Germinal center (tissue), 1 donor: ENCODE measurements around the gene EMID1.
"Not testable (repeated sequence)": the region's sequence is repeated elsewhere in the genome, so short reads cannot be mapped to it uniquely, and the experiment has no call there.

Source experiments
- DNase-seq: peaks from one replicate; pipeline ENCODE4 v3.0.0; 2012; ENCODE audit warnings: mixed read lengths, low spot score

The EMID1 gene

DNA sequence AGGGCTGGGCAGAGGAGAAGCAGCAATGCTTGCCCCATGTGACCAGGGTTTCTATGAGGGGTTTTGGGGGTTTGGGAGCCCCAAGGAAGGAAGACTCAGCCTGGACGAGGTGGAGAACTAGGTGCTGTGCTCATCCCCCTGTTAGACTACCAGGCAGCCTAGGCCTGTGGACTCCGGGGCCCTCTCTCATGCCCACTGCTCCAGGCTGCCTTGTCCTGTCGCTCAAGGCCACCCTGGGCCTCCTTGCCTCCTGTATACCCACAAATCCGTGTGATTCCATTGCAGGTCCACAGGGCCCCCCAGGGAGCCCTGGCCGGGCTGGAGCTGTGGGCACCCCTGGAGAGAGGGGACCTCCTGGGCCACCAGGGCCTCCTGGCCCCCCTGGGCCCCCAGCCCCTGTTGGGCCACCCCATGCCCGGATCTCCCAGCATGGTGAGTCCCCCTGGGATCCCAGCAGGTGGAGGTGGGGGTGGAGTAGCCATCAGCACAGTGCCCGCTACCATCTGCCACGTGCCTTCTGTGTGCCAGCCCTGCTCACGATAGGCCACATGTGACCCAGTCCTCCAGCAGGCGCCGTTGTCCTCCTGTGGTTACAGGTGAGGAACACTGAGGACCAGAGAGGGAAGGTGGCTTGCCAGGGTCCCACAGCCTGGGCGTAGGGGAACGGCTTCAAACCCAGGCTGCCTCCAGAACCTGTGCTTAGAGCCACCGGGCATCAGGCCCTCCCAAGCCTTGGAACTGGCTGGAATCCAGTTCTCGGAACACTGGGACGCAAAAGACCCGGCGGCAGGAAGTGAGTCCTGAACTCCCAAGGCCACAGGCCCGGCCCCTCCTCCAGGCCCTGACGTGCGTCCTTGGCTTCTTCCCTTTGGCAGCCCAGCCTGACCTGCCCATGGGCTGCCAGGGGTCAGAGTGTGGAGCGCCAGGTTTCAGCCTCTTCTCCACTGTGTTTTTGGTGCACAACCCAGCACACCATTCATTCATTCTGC lies 26.6 kb downstream of the EMID1 start:
- no peak for DNase-seq

DNA sequence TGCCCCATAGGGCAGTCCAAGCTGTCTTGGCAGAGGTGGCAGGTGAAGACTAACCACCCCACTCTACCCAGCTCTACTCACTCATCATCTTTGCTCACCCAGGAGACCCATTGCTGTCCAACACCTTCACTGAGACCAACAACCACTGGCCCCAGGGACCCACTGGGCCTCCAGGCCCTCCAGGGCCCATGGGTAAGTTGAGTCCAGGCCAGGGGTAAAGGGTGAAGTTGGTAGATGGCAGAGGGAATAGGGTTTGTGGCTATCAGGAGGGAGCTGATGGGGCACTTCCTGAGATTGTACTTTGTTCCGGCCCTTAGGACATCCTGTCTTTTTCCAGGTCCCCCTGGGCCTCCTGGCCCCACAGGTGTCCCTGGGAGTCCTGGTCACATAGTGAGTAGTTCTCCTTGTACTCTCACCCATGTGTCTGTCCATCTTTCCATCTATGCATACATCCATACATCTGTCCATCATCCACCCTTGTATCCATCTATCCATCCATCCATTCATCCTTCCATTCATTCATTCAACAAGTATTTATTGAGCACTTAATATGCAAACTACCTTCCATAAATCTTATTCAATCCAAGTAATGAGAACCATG lies 27.7 kb downstream of the EMID1 start:
- DNase-seq: no peak

DNA sequence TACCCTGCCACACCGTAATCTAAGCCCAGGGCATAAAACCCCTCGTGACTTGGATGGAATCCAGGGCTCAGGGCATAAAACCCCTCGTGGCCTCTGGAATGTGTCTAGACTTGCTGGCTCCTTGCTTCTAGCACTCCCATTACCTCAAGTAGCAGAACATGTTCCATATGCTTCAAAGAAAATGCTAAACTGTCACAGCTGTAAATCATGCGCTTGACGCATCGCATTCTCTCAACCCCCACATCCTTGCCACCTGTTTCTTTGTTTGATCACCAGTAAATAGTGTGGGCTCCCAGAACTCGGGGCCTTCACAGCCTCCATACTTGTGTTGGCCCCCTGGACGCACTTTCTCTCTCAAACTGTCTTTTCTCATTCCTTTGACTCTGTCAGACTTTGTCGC lies 34.8 kb downstream of the EMID1 start:
- DNase-seq: not testable (repeated sequence)

DNA sequence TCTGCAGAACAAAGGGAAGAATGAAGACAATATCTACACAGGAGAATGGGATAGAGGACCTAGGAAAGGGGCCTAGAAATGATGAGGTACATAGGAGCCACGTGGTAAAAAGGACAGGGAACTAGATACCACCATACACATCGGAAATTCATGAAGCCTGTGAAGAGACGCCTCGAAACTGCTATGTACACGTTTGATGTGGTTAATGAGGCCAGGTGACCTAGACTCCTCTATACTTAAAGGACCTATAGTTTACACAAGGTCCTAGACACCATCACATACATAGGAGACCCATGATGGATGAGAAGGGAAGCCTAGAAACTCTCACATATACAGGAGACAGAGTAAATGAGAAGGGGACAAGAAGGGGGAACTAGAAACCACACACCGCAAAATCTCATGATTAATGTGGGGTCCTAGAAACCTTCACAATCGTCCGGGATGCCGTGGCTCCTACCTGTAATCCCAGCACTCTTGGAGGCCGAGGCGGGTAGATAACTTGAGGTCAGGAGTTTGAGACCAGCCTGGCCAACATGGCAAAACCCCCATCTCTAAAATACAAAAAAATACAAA lies 38.3 kb downstream of the EMID1 start:
- DNase-seq: no peak

DNA sequence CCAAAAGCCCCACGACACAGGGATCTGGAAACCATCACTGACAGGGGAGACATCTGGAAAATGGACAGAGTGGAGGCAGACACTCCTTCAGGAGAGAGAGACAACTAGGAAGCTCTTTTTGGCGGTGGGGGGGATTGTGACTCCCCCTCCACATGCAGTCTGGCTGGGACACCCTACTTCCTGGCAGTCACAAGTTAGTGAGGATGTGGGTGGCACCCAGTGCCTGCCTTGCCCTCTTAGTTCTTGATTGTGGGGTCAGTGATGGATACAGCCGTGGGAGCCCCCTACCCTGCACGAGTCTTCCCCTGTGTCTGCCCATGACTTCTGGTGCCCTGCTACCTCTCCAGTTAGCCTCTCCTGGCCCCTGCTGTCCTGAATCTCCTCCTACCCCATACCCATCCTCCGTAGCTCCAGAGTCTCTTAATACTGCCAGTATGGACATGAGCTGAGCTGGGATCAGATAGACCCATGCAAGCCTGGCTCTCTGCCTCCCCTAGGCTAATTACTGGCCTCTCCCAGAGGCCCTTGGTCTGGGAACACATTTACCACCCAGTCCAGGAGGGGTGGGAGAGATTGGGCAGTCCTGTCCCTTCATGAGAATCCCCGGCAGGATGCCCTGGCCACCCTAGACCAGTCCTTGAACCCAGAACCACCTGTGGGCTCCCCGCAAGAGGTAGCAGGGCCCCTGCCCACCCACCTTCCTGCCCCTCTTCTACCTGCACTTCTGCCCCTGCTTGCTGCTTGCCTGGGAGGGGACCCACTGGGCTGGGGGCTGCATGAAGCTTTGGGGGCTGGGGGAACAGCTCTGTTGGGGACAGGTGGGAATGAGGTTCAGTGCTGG lies 39.3 kb downstream of the EMID1 start:
- DNase-seq: no peak

DNA sequence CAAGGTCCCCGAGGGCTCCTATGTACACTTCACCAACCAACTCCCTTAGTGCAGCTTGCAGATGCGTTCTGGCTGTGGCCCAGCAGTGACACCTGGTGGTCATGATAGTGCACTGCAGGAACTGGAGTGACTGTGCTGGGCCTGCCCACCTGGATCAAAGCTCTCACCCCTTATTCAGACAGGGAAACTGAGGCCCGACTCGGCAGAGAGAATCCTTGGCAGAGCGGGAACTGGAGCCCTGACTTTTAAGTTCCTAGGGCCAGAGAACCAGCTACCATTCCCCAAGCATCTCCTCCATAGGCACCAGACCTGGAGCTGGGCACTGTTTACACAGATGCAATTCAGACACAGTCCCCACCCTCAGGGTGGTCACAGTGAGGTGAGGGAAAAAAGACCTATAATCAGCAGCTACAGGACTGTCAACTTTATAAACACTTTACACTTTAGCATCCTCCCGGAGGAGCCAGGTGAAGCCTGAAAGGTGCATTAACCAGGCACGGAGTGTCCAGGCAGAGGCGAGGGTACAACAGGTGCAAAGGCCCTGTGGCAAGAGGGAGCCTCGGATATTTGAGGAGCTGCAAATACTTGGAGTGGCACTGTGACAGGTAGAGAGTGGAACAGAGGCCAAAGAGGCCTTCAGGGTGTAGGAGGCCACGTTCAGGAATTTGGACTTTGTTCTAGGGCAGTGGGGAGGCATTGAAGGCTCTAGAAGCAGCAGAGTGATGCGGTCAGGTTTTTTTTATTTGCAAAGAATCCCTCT lies 40.1 kb downstream of the EMID1 start:
- DNase-seq: peak; percentile 73

DNA sequence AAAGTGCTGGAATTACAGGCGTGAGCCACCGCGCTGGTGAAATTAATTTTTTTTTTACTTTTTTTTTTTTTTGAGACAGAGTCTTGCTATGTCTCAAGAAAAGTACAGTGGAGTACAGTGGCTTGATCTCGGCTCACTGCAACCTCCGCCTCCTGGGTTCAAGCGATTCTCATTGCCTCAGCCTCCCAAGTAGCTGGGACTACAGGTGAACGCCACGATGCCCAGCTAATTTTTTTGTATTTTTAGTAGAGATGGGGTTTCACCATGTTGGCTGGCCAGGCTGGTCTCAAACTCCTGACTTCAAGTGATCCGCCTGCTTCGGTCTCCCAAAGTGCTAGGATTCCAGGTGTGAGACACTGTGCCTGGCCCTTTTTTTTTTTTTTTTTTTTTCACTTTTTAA lies 42.2 kb downstream of the EMID1 start:
- not testable (repeated sequence) for DNase-seq

DNA sequence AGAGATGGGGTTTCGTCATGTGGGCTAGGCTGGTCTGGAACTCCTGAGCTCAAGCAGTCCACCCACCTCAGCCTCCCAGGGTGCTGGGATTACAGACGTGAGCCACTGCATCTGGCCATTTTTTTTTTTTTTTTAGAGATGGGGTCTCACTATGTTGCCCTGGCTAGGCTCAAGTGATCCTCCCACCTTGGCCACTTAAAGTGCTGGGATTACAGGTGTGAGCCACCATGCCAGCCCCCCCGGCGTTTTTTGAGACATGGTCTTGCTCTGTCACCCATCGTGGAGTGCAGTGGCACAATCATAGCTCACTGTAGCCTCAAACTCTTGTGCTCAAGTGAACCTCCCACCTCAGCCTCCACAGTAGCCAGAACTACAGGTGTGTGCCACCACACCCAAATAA lies 45.6 kb downstream of the EMID1 start:
- no peak for DNase-seq

DNA sequence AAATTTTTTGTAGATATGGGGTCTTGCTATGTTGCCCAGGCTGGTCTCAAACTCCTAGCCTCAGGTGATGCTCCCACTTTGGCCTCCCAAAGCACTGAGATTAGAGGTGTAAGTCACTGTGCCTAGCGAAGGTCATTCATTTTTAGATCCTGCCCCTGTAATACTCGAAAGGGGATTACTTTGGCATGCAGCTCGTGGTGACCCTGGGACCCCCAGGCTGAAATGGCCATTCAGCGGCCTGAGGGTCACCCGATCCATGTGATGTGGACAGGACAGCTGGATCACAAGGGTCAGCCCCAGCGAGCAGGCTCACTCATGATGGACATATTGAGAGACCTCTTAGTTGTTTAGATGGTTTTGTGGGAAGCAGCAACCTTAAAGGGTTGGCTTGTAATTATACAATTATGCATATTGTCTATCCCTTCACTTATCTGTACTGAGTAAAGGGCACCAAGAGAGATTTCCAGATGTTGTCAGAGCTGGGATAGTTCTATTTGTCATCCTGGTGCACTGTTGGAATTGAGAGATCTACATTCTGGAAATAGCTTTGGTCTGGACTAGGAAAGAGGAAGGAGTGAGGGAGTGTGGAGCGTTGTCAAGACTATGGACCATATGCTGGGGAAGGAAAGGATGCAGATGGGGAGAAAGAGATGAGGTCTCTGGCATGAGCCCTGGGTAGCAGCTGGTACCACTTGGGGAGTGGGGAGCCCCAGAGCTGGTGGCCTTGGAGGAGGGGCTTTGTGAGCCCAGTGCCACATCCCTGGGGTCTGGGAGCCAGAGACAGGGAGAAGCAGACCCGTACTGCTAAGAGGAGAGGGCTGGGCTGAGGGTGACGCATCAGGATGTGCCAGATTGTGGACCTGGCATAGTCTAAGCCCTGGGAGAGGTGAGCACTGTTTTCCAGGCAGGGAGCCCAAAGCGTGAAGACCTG lies 46.5 kb downstream of the EMID1 start:
- DNase-seq: no peak

DNA sequence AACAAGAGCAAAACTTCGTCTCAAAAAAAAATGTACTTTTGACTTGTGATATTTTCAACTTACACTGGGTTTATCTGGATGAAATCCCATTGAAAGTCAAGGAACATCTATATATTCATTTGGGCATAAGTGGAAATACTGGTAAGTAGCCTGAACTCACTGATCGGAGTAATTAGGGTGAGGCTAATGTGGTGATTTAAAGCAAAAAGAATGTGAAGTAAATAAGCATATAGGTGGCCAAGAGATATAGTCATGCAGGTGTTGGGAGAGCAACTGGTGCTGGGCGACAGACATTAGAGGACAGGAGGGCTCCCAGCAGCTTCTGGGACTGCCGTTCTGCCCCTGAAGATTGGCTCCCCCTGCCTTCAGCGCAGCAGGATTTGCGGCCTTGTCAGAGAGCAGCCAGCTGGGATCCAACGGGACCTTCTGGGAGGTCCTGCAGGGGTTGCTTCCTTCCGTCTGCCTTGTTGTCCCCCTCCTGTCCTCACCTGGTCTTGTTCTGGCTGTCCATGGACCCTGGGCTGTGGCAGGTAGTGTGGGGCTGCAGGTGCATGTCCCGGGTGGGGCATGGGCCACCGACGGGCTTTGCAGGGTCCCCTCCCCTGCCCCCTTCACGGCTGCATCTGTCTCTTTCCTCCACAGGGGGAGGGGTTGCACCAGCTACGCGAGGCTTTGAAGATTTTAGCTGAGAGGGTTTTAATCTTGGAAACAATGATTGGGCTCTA lies 48.0 kb downstream of the EMID1 start:
- DNase-seq: no peak

DNA sequence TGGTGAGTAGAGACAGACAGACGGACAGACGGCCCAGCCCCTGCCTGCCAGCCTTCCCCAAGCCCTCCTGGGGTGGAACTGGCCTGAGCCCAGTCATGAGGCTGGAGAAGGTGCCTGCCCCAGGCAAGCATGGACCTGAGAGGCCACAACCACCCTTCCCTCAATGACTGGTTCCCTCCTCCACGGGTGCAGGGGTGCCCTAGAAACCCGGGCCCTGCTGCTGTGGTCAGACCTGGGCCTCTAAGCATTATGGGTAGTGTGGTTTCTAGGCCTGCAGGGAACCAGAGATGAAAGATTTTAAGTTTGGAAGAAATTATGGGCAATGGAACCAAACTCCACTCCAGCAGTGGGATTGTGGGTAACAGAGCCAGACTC lies 48.6 kb downstream of the EMID1 start:
- no peak for DNase-seq

DNA sequence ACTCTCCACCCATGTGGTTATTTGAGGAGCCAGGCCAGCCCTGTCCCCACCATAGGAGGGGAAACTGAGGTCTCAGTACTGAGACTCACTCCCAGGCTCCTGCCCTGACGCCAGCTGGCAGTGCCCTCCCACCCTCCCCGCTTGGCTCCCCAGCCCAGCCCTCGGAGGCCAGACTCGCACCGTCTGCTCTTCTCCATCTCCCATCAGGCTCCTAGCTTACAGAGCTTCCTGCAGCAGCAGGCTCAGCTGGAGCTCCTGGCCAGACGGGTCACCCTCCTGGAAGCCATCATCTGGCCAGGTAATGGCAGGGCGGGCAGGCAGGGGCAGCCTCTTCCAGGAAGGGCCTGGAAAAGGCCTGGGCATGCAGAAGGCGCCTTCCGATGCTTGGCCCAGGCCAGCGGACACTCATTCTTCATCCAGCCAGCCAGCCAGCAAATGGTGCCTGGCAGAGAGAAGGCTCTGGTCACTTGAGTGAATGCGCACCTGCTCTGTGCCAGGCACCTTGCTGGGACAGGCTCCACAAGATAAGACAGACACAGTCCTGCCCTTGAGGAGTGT lies 49.4 kb downstream of the EMID1 start:
- DNase-seq: no peak

DNA sequence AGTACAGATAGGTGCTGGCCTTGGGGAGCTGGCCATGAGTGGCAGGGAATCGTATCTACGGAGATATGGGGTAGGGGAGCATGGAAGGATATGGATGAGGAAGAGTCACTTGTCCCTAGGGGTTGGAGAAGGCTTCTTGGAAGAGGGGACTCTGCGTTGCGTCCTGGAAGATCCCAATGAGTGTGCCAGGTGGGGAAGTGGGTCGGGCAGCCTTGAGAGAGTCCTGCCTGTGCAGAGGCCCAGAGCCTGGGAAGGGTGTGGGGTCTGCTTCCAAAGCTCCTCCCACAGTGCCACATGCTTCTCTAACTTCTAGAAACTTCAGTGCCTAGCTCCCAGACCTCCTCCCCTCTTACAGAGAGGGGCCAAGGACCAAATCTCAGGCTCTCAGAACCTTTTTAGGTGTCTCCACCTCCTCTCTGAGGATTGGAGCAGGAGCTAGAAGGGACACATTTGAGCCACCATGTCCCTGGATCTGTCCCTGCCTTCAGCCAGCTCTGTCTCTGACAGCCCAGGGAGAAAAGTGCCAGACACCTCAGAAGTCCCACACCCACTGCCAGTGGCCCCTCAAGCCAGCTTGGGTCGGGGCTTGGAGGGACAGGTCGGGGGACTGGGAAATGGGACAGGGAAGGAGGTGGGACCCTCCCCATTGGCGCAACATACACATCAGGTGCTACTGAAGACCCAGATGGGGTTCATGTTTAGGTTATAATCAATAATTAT lies 51.1 kb downstream of the EMID1 start:
- DNase-seq: no peak

DNA sequence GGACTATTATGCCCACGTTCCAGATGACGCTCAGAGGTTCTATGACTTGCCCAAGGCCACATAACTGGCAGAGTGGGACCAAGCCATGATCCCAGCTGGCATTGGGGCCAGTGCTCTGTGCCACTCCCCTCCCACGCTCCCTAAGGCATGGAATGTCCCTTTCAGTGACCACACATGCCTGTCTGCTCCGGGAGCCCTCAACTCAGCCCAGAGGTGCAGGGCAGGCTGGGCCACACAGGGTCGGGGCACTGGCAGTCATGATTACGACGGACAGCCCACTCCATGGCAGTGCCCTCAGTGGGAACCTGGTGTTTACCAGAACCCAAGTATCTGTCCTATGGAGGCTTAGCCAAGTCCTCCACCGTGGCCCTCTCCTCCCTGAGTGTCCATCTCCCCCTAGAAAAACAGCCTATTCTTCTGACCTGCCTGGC lies 52.1 kb downstream of the EMID1 start:
- DNase-seq: no peak

DNA sequence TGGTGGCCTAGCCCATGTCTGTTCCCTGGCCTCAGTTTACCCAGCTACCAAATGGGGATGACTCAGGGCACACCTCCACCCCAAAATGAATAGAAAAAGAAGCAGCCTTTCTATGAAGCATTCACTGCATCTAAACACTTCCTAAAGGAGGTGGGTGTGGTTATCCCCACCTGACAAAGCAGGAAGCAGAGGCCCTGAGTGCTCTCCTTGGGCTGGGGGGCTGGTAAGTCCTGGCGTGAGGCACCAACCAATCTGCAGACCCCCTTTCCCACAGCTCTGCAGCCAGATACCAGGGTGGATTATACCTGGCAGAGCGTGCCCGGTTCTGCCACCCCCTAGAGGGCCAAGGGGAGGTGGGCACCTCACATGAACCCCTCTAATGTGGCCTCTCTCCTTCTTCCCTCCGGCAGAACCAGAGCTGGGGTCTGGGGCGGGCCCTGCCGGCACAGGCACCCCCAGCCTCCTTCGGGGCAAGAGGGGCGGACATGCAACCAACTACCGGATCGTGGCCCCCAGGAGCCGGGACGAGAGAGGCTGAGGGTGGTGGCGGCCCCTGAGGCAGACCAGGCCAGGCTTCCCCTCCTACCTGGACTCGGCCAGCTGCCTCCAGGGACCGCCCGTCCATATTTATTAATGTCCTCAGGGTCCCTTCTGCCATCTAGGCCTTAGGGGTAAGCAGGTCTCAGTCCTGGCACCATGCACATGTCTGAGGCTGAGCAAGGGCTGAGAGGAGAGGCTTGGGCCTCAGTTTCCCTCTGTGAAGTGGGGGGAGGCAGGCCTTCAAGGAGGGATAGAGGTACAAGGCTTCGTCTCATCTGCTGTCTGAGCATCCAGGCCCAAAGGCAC lies 52.9 kb downstream of the EMID1 start:
- no peak for DNase-seq

DNA sequence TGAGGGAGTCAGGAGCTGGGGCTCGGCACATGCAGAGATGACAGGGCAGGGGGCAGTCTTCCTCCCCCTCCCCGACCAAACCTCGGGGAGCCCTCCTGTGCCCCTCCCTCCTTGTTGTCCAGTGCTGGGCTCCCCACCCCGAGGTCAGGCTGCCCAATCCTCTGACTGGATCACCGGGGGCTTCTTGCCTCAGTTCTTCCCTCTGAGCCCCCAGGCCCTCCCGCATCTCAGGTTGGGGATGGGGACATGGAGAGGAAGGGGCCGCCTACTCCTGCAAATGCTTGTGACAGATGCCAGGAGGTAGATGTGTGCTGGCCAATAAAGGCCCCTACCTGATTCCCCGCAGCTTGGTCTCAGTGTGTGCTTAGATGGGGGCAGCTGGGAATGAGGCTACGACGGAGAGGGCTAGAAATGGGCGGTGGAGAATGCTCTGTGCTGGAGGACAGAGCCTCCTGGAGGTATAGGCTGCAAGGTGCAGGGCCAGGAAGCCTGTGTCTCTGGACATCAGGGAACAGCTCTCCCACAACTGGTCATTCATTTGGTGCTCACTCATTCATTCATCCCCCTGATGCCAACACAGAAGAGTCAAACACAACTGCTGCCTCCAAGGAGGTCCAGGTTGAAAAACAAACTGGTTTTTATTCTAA lies 53.7 kb downstream of the EMID1 start:
- no peak for DNase-seq

DNA sequence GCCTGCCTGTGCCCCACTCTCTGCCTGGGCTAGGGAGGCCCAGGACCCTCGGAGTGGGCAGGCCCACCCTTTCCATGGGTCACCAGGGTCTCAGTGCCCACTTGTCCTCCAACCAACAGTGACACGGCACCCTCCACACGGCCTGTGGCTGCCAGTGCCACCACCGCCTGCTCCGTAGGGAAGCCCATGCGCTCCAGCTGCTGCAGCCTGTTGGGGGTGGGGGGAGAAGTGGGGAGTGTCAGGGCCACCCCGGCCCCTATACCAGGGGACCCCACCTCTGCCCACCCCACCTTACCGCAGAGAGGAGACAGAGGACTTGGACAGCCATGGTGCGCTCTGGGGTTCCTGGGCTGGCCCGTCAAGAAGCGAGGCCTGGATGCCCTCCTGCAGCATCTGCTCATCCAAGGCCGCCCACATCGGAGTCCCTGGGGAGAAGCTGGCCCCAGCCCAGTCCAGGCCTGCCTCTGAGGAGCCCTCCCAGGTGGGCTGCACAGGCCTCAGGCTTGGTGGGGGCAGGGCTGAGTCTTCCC lies 54.4 kb downstream of the EMID1 start:
- DNase-seq: no peak
